Islet precursor cell (in vitro differentiated cells): ENCODE data around the gene TRABD2B.

Experiments
- DNase-seq: peaks from one replicate; pipeline ENCODE4 v3.0.0-alpha.2; 2018

Gene TRABD2B

GRCh38 chr1:47934243-47934805 lies 62.9 kb downstream of the TRABD2B start:
- DNase-seq = peak; percentile 88

- DNase-seq = no peak
Observed at GRCh38 chr1:47932743-47933142, 64.4 kb downstream of the TRABD2B start.

- DNase-seq = no peak
Observed at GRCh38 chr1:47931395-47931794, 65.8 kb downstream of the TRABD2B start.

GRCh38 chr1:47930210-47930840 lies 66.9 kb downstream of the TRABD2B start:
- DNase-seq = no peak

- DNase-seq = no peak
Observed at GRCh38 chr1:47927165-47927564, 70.0 kb downstream of the TRABD2B start.

GRCh38 chr1:47926461-47926999 lies 70.7 kb downstream of the TRABD2B start:
- no peak for DNase-seq

GRCh38 chr1:47924270-47925048 lies 72.7 kb downstream of the TRABD2B start:
- DNase-seq = no peak

- DNase-seq = no peak
Observed at GRCh38 chr1:47921935-47922415, 75.2 kb downstream of the TRABD2B start.

- DNase-seq = no peak
Observed at GRCh38 chr1:47919113-47919833, 77.9 kb downstream of the TRABD2B start.

GRCh38 chr1:47918257-47918867 lies 78.8 kb downstream of the TRABD2B start:
- no peak for DNase-seq

- no peak for DNase-seq
Observed at GRCh38 chr1:47917687-47918086, 79.5 kb downstream of the TRABD2B start.

GRCh38 chr1:47915677-47916353 lies 81.4 kb downstream of the TRABD2B start:
- no peak for DNase-seq

- DNase-seq = no peak
Observed at GRCh38 chr1:47914952-47915676, 82.1 kb downstream of the TRABD2B start.

- DNase-seq = no peak
Observed at GRCh38 chr1:47914218-47914938, 82.8 kb downstream of the TRABD2B start.

- no peak for DNase-seq
Observed at GRCh38 chr1:47913225-47913823, 83.9 kb downstream of the TRABD2B start.

- DNase-seq = no peak
Observed at GRCh38 chr1:47912756-47913155, 84.4 kb downstream of the TRABD2B start.

GRCh38 chr1:47911892-47912291 lies 85.3 kb downstream of the TRABD2B start:
- DNase-seq = no peak

GRCh38 chr1:47911424-47911823 lies 85.8 kb downstream of the TRABD2B start:
- no peak for DNase-seq

GRCh38 chr1:47908258-47908657 lies 88.9 kb downstream of the TRABD2B start:
- no peak for DNase-seq

- DNase-seq = no peak
Observed at GRCh38 chr1:47907177-47907528, 90.0 kb downstream of the TRABD2B start.
